Measurements from ENCODE around the gene GINS1. TPM values are rescaled to one million over a fixed set of nuclear protein-coding genes. Genes with fewer than 3 reads are reported as not detected.

Gene GINS1
- total and polyA plus RNA-seq, 7 donors: 0.28 to 7.6 (median 1.2) TPM

GRCh38 chr20:25464501-25465242 is 57.2 kb downstream of the GINS1 start:
- H3K27me3 ChIP-seq: no peaks in the 10 kb centered on the region
- intact Hi-C loops (cut with DNase I): no loop called here
- H3K4me3 ChIP-seq: no peak overlapping the region
- H3K4me1 ChIP-seq: no peaks in the 10 kb centered on the region
- no peaks in the 10 kb centered on the region for H3K9me3 ChIP-seq
- DNase-seq: peak; percentile 38
- no peak overlapping the region for H3K27ac ChIP-seq
- no peak for TF ChIP-seq CTCF (IDR thresholded peaks at IDR 0.05)
- no peak for TF ChIP-seq EP300 (IDR thresholded peaks at IDR 0.05)
- TF ChIP-seq POLR2A (IDR thresholded peaks at IDR 0.05): no peak
- no peak for TF ChIP-seq POLR2AphosphoS5 (IDR thresholded peaks at IDR 0.05)
- 82 to 87% methylated on average over 13 of the region's 13 CpGs for WGBS, 2 donors
- H3K36me3 ChIP-seq: peaks cover 12 to 91% (median 27%) of the 10 kb centered on the region in 4 donors

GRCh38 chr20:25465243-25466135 is 58.0 kb downstream of the GINS1 start:
- Histone ChIP-seq H3K9me3 (no peaks in the 10 kb centered on the region), H3K4me3 (no peak overlapping the region), H3K4me1 (no peaks in the 10 kb centered on the region), H3K27ac (no peak overlapping the region), H3K27me3 (no peaks in the 10 kb centered on the region), H3K36me3 (peaks cover 14 to 96% (median 28%) of the 10 kb centered on the region in 4 donors)
- WGBS, 2 donors: 93 to 94% methylated on average over 15 of the region's 15 CpGs
- peak; percentile 49 for DNase-seq
- no peak for TF ChIP-seq POLR2AphosphoS5 (IDR thresholded peaks at IDR 0.05)
- no peak for TF ChIP-seq CTCF (IDR thresholded peaks at IDR 0.05)
- TF ChIP-seq EP300 (IDR thresholded peaks at IDR 0.05): no peak
- no peak for TF ChIP-seq POLR2A (IDR thresholded peaks at IDR 0.05)
- intact Hi-C loops (cut with DNase I): no loop called here

GRCh38 chr20:25466846-25467245 is 59.4 kb downstream of the GINS1 start:
- TF ChIP-seq CTCF (IDR thresholded peaks at IDR 0.05) (no peak), EP300 (IDR thresholded peaks at IDR 0.05) (no peak), POLR2A (IDR thresholded peaks at IDR 0.05) (no peak), POLR2AphosphoS5 (IDR thresholded peaks at IDR 0.05) (no peak)
- Histone ChIP-seq H3K4me3 (no peak overlapping the region), H3K4me1 (no peaks in the 10 kb centered on the region), H3K36me3 (peaks cover 14 to 94% (median 23%) of the 10 kb centered on the region in 4 donors), H3K27me3 (no peaks in the 10 kb centered on the region), H3K9me3 (no peaks in the 10 kb centered on the region), H3K27ac (no peak overlapping the region)
- 94 to 95% methylated on average over 7 of the region's 7 CpGs for WGBS, 2 donors
- DNase-seq: peak; percentile 43
- intact Hi-C loops (cut with DNase I): no loop called here

GRCh38 chr20:25467441-25467840 is 60.0 kb downstream of the GINS1 start:
- TF ChIP-seq POLR2A (IDR thresholded peaks at IDR 0.05) (no peak), POLR2AphosphoS5 (IDR thresholded peaks at IDR 0.05) (no peak), CTCF (IDR thresholded peaks at IDR 0.05) (no peak), EP300 (IDR thresholded peaks at IDR 0.05) (no peak)
- no peaks in the 10 kb centered on the region for H3K4me1 ChIP-seq
- intact Hi-C loops (cut with DNase I): no loop called here
- DNase-seq: peak; percentile 32
- H3K27ac ChIP-seq: no peak overlapping the region
- no peaks in the 10 kb centered on the region for H3K27me3 ChIP-seq
- peaks cover 14 to 88% (median 23%) of the 10 kb centered on the region in 4 donors for H3K36me3 ChIP-seq
- H3K9me3 ChIP-seq: no peaks in the 10 kb centered on the region
- WGBS, 2 donors: 91 to 92% methylated on average over 8 of the region's 8 CpGs
- H3K4me3 ChIP-seq: no peak overlapping the region
